ENCODE results near the gene PAPOLA. TPM values are rescaled to one million over a fixed set of nuclear protein-coding genes. Genes with fewer than 3 reads are reported as not detected.

The PAPOLA gene
- total and polyA plus RNA-seq, 9 of the 15 experiments (the other 6 are each of a cell fraction or from before 2014, with no cell fraction given) = 51.1 to 199 (median 95.8) TPM

DNA sequence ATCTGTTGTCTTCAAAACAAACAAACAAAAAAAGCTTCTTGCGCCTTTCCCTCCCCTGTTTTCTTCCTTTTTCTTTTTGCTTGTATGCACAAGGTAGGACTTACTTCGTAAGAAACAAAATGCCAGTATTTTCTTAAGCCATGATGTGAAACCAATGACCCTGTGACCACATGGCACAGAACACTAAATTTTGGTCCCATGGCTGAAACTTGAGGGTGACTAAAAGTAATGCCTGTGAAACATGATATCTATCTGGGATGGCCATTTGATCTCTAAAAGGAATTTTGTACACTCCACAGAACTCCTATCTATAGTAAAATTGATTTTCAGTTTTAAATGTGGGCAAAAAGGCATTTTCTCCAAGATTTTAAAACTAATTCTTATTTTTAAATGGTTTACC lies 63.6 kb downstream of the PAPOLA start (continued):
- TF ChIP-seq KAT7 (CRISPR knock-in tag; IDR thresholded peaks at IDR 0.05; ENCODE audit: borderline replicate concordance) (no peak), SAP30 (IDR thresholded peaks at IDR 0.05; ENCODE audit: borderline replicate concordance, insufficient read depth, low read depth, low read length, poor library complexity, severe bottlenecking) (no peak), POLR2AphosphoS2 (IDR thresholded peaks at IDR 0.05; ENCODE audit: low read length) (no peak)

DNA sequence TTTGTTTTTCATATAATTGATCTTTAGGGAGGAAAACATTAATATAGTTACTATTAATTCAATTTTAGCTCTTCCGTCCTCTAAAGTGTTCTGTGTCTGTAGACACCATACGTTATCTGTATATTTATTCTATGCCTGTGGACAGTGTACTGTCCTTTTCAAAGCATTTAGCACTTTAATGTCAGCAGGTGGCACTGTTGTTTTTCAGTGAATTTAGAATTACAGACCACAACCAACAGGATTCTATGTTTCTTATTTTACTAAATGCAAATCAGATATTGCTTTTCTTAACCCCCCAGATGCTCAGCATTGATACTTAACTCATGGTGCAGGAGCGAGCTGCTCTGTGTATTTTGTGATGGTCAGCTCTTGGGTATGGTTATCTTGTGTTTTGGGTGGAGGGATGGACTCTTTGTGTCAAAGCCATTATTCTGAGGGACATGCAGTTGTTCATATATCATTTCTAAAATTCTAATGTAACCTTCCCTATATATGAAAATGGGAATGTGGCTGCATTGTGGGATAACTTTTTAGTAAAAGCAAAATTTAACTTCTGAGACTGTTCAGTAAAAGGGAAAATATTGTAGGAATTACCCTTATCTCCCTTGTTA lies 65.2 kb downstream of the PAPOLA start:
- Histone ChIP-seq H3K36me3 (ENCODE audit: control insufficient read depth, insufficient read depth, low read length) (peaks cover 49% of the 10 kb centered on the region), H4K20me1 (replicated peaks; ENCODE audit: control insufficient read depth, insufficient read depth, low read length) (no peaks in the 10 kb centered on the region), H3K79me2 (ENCODE audit: control insufficient read depth, insufficient read depth, low read length) (no peaks in the 10 kb centered on the region), H3K9me1 (ENCODE audit: control insufficient read depth, insufficient read depth, low read length) (no peaks in the 10 kb centered on the region), H2AFZ (ENCODE audit: low read depth, low read length) (no peak overlapping the region), H3K4me2 (ENCODE audit: insufficient read depth, low read length) (no peak overlapping the region), H3K9me3 (replicated peaks; ENCODE audit: control insufficient read depth, insufficient read depth, low read depth, low read length) (no peaks in the 10 kb centered on the region), H3K27ac (ENCODE audit: extremely low read depth, low read depth, low read length) (no peak overlapping the region), H3K4me1 (replicated peaks in 1 of 2; ENCODE audit: control insufficient read depth in 2 of 2, insufficient read depth in 2 of 2, low read length in 2 of 2) (no peaks in the 10 kb centered on the region), H3K4me3 (no peak overlapping the region), H3K9ac (ENCODE audit: insufficient read depth in 1 of 2, low read depth in 2 of 2, low read length in 2 of 2) (no peak overlapping the region), H3K27me3 (ENCODE audit: control insufficient read depth in 2 of 2, insufficient read depth in 2 of 2, low read length in 2 of 2) (no peaks in the 10 kb centered on the region)
- DNase-seq (ENCODE audit: extremely low read depth in 1 of 4, low spot score in 3 of 4) = peak in 1 of 4 experiments; percentile 40
- BruUV-seq (replicated peaks) = no TSS peak
- WGBS (ENCODE audit: insufficient coverage, low coverage, missing lambda C conversion rate) = 65% methylated on average over 3 of the region's 3 CpGs
- FAIRE-seq = peak; percentile 44
- in situ Hi-C loops (cut with MboI) = no loop called here
- CTCF ChIA-PET (ENCODE audit: low intra/inter-chr PET ratio) = interaction anchor here (1.0 to 2.6 kb wide), 3 partner anchors 11 to 280 kb away, joined by 3 to 10 read pairs (median 3); no protein-coding TSS in a partner anchor
- ATAC-seq = peak; percentile 95
- intact Hi-C loops (cut with micrococcal nuclease) = loop anchor here (1.0 to 10.0 kb wide), 2 partner anchors 174 to 277 kb away; no protein-coding TSS in a partner anchor
- POLR2A ChIA-PET = interaction anchor here (1.0 kb wide), 1 partner anchor 20 kb away, joined by 3 read pairs; no protein-coding TSS in a partner anchor
- TF ChIP-seq, protein P1, sequence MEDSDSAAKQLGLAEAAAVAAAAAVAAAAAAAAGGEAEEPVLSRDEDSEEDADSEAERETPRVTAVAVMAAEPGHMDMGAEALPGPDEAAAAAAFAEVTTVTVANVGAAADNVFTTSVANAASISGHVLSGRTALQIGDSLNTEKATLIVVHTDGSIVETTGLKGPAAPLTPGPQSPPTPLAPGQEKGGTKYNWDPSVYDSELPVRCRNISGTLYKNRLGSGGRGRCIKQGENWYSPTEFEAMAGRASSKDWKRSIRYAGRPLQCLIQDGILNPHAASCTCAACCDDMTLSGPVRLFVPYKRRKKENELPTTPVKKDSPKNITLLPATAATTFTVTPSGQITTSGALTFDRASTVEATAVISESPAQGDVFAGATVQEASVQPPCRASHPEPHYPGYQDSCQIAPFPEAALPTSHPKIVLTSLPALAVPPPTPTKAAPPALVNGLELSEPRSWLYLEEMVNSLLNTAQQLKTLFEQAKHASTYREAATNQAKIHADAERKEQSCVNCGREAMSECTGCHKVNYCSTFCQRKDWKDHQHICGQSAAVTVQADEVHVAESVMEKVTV (CRISPR knock-in tag; IDR thresholded peaks at IDR 0.05) = peak; percentile 26; the same call in 1 of the 2 replicates
- TF ChIP-seq, protein P2, sequence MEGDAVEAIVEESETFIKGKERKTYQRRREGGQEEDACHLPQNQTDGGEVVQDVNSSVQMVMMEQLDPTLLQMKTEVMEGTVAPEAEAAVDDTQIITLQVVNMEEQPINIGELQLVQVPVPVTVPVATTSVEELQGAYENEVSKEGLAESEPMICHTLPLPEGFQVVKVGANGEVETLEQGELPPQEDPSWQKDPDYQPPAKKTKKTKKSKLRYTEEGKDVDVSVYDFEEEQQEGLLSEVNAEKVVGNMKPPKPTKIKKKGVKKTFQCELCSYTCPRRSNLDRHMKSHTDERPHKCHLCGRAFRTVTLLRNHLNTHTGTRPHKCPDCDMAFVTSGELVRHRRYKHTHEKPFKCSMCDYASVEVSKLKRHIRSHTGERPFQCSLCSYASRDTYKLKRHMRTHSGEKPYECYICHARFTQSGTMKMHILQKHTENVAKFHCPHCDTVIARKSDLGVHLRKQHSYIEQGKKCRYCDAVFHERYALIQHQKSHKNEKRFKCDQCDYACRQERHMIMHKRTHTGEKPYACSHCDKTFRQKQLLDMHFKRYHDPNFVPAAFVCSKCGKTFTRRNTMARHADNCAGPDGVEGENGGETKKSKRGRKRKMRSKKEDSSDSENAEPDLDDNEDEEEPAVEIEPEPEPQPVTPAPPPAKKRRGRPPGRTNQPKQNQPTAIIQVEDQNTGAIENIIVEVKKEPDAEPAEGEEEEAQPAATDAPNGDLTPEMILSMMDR (IDR thresholded peaks at IDR 0.05 in 2 of 3, conservative IDR thresholded peaks at IDR 0.05 in 1 of 3; ENCODE audit: insufficient read depth in 2 of 3, low read depth in 1 of 3, low read length in 3 of 3) = peak; percentile 36 to 75 (median 57); a peak in 5 of 6 replicates
- TF ChIP-seq, protein P3, sequence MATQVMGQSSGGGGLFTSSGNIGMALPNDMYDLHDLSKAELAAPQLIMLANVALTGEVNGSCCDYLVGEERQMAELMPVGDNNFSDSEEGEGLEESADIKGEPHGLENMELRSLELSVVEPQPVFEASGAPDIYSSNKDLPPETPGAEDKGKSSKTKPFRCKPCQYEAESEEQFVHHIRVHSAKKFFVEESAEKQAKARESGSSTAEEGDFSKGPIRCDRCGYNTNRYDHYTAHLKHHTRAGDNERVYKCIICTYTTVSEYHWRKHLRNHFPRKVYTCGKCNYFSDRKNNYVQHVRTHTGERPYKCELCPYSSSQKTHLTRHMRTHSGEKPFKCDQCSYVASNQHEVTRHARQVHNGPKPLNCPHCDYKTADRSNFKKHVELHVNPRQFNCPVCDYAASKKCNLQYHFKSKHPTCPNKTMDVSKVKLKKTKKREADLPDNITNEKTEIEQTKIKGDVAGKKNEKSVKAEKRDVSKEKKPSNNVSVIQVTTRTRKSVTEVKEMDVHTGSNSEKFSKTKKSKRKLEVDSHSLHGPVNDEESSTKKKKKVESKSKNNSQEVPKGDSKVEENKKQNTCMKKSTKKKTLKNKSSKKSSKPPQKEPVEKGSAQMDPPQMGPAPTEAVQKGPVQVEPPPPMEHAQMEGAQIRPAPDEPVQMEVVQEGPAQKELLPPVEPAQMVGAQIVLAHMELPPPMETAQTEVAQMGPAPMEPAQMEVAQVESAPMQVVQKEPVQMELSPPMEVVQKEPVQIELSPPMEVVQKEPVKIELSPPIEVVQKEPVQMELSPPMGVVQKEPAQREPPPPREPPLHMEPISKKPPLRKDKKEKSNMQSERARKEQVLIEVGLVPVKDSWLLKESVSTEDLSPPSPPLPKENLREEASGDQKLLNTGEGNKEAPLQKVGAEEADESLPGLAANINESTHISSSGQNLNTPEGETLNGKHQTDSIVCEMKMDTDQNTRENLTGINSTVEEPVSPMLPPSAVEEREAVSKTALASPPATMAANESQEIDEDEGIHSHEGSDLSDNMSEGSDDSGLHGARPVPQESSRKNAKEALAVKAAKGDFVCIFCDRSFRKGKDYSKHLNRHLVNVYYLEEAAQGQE (IDR thresholded peaks at IDR 0.05; ENCODE audit: borderline replicate concordance) = peak; percentile 42; the same call in 1 of the 2 replicates
- TF ChIP-seq, protein P3 (CRISPR knock-in tag; IDR thresholded peaks at IDR 0.05; ENCODE audit: low read depth) = no peak

Data from K562 (cell line).